Activated CD8-positive, alpha-beta memory T cell treated with anti-CD3 and anti-CD28 coated beads, Interleukin-2, amount 50 U/mL, for 4 hours (primary cell): ENCODE results near the gene LPIN2.

Source experiments
- DNase-seq: peaks from one replicate; pipeline ENCODE4 v3.0.0-alpha.2; 2020

Gene LPIN2

GRCh38 chr18:2998644-2999043 is 14.3 kb downstream of the LPIN2 start:
- DNase-seq = no peak

- DNase-seq = no peak
Observed at GRCh38 chr18:2997846-2998564, 14.9 kb downstream of the LPIN2 start.

- DNase-seq = no peak
Observed at GRCh38 chr18:2997429-2997828, 15.5 kb downstream of the LPIN2 start.

DNA sequence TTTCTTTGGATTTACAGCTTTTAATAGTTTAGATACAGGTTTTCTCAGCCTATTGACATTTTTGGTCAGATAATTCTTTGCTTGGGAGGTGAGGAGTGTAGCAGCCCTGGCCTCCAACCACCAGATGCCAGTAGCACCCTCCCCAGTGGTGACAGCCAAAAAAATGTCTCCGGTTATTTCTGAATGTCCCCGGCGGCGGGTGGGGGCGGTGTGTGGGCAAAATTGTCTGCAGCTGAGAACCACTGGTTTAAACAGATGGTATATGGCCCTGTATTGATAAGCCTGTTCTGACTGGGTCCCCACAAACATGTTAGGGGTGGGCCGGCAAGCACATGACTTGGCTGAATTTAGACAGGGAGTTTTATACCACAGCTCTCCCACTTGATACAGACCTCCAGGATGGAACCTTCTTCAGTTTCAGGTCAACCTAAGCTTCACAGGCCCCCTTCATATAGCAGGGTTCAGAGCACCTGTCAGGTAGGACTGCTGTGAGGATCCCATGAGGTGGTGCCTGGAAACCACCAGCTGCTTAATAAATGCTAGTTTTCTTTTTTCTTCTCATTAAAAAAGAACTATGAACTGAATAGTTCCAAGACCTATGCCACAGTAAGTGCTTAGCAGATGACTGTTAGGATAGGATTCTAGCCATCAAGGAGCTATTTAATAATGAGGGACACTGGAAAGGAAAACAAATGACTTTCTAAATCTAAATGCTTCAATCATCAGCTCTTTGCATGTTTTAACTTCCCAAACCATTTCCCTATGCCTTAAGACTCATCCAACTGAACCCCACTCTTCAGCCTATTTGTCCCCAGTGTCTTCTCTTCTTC is 18.1 kb downstream of the LPIN2 start:
- DNase-seq = peak; percentile 62

- no peak for DNase-seq
Observed at GRCh38 chr18:2994020-2994589, 18.8 kb downstream of the LPIN2 start.

- no peak for DNase-seq
Observed at GRCh38 chr18:2992995-2993877, 19.7 kb downstream of the LPIN2 start.

DNA sequence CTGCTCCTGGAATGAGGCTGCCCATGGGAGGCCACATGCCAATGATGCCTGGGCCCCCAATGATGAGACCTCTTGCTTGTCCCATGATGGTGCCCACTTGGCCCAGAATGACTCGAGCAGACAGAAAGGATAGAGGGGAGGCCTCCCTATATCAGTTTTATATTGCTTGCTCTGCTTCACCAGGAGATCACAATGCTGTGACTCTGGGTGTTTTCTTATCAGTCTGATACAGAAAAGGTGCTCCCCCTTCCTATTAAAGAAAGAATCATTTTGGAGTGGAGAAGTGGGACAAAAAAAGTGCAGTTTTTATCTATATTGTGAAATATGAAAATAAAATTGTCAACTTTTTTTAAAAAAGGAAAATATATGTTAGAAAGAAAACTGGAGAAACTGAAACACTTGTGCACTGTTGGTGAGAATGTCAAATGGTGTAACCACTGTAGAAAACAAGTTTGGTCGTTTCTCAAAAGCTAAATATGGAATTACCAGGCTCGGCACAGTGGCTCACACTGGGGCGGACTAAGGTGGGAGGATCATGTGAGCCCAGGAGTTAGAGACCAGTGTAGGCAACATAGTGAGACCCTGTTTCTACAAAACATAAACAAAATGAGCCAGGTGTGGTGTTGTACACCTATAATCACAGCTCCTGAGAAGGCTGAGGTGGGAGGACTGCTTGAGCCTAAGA is 21.8 kb downstream of the LPIN2 start:
- DNase-seq = no peak

- DNase-seq = no peak
Observed at GRCh38 chr18:2987876-2988790, 24.8 kb downstream of the LPIN2 start.

- DNase-seq = no peak
Observed at GRCh38 chr18:2986150-2986865, 26.6 kb downstream of the LPIN2 start.

DNA sequence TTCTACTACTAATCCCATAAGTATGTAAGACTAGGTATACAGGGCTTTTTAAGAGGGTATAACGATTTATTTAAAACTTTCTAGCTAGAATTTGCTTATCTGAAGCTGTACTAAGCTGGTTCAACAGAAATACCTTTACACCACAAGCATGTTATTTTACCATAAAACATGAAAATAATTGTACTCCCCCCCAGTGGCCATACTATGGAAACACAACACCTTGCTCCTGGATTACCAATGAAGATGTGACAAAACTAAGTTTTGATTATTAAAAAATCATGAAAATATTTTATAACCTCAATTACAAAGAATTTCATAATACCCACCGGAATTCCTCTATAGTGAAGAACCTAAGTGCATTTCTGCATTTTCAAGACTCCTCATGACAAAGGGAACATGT is 27.3 kb downstream of the LPIN2 start:
- no peak for DNase-seq

DNA sequence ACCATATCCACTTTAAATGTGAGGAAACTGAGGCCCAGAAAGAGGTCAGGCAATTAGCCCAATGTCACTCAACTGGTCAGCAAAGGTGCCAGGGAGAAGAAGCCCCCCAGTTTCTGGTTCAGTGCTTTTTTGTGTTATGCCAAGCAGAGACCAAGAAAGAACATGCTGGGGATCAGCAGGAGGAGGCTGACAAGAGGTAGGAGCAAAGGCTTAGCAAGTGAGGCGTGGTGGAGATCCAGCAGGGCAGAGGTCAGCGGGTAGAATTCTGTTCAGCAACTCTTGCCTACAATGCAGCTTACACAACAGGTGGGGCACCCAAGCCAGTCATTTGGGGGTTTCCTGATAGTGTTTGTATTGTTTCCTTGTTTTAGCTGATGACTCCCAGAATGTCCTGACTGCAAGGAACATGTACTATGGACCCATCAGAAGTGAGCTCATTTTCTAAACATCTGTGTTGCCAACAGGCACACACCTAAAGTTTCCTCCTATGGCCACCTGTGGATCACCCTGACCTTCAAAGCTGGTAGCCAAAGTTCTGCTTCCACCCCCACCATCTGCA is 28.2 kb downstream of the LPIN2 start:
- no peak for DNase-seq

GRCh38 chr18:2984091-2984490 is 28.9 kb downstream of the LPIN2 start:
- no peak for DNase-seq

GRCh38 chr18:2983296-2983695 is 29.6 kb downstream of the LPIN2 start:
- no peak for DNase-seq

GRCh38 chr18:2982452-2983269 is 30.3 kb downstream of the LPIN2 start:
- no peak for DNase-seq

GRCh38 chr18:2982022-2982421 is 30.9 kb downstream of the LPIN2 start:
- DNase-seq = no peak

DNA sequence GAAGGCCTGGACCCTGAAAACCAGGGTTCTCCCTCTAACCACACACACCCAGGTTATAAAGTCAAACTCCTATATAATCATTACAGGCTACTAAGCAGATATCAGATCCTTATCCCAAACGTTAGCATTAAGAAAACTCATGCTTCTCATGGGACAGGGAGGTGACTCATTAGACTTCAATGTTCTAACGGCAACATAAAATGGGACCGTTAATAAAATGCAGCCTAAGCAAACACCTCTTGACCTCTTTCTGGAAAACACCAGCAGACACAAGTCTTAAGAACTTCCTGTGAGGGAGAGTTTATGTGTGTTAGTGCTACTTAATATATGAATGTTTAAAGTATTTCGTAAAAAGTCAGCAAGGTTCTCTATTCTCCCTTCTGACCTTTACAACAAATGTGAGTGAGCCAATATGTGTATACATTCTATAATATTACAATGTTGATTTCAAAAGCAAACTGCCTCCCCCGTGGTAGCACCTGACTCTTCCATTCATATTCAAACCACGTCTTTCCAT is 31.7 kb downstream of the LPIN2 start:
- no peak for DNase-seq

DNA sequence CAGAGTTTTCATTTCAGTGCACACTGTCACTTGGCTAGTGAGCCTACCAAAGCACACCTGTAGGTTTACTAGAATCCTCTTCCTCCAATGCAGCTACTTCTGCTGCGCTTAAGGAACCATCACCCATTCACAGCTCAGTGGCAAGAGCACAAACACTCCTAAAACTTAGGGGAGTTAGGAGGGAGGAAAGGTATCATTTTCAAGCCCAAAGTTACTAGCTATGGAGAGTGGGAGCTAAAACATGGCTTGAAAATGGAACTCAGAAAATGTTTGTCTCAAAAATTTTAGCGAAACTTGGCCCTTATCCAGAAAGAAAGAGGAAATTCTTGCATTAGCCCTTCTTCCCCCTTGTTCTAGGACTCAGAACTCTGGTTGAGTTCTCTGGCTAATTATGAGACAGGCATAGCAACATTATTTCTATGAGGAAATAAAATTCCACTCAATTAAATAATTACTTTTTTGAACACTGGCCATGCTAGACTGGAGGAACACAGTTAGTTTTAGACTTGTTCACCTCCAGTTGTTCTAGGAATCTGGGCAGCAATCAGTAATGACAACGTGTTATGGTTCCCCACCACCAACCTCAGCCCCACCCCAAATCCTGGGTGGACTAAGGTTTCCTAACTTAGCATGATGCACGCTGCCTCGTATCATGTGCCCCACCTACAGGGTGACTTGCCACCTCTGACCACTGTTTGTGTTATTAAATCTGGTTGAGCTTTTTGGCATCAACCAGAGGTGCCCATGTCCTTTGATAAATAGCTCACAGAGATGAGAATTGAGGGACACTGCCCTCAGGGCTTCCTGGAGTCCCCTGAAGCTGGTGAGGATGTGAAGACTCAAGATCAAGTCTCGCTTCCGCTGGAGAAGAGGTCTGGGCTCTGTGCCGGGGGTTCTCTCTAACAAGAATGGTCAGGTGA is 32.8 kb downstream of the LPIN2 start:
- DNase-seq = no peak

DNA sequence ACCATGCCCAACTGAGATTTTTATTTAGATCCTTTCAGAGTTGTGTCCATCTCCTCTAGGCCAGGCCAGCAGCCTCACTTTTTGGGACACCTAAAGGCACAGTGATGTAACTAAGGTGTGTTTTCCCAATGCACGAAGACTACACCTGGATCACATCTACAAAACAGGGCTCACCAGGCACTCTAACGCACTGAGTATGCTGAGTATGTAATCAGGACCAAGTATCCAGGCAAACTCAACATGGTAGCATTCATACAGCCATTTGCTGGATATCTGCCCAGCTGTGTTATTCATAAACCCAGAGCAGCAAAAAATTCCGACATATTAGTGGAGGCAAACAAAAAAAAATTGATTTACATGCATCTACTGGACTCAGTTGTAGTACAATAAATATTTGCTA is 33.8 kb downstream of the LPIN2 start:
- DNase-seq = no peak
